ENCODE data around the gene ZNF439. TPM values are rescaled to one million over a fixed set of nuclear protein-coding genes. Genes with fewer than 3 reads are reported as not detected.
"Not testable (repeated sequence)": the region's sequence is repeated elsewhere in the genome, so short reads cannot be mapped to it uniquely, and the experiment has no call there.

Gene ZNF439
- total RNA-seq, 1 donor from 2014 or later: 6.6 TPM

- Mint-ChIP-seq H3K9me3 (peaks cover 23% of the 10 kb centered on the region), H3K36me3 (ENCODE audit: low read depth) (peaks cover 48% of the 10 kb centered on the region), H3K27ac (ENCODE audit: unreplicated experiment) (no peak overlapping the region), H3K27me3 (ENCODE audit: low read depth) (no peaks in the 10 kb centered on the region), H3K4me3 (no peak overlapping the region), H3K4me1 (no peaks in the 10 kb centered on the region)
- no peak for TF ChIP-seq CTCF (conservative IDR thresholded peaks at IDR 0.05)
- DNase-seq (ENCODE audit: low read depth, low spot score): no peak
These were observed 12.2 kb downstream of the ZNF439 start for GRCh38 chr19:11860721-11861120.

DNA sequence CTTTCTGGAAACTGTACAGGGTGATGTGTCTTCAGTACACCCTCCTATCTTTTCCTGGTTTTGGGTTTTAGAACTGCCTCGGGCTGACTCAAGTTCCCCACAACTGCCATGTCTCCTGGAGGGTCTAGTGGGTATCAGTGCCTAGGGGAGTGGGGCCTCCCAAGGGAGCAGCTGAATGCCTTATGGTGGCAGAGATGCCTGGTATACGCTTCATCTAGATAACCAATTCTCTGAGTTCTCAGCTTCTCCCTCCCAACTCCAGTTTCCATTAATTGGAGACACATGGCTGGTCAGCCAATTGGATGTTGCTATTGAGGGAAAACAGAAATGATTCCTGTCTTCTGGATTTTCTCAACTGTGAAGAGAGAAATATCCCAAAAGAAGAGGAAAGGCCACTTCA lies 12.8 kb downstream of the ZNF439 start:
- no peaks in the 10 kb centered on the region for H3K27me3 Mint-ChIP-seq (ENCODE audit: low read depth)
- H3K9me3 Mint-ChIP-seq: peaks cover 26% of the 10 kb centered on the region
- H3K27ac Mint-ChIP-seq (ENCODE audit: unreplicated experiment): no peak overlapping the region
- H3K4me1 Mint-ChIP-seq: no peaks in the 10 kb centered on the region
- no peak for DNase-seq (ENCODE audit: low read depth, low spot score)
- no peak for TF ChIP-seq CTCF (conservative IDR thresholded peaks at IDR 0.05)
- peaks cover 48% of the 10 kb centered on the region for H3K36me3 Mint-ChIP-seq (ENCODE audit: low read depth)
- H3K4me3 Mint-ChIP-seq: no peak overlapping the region

DNA sequence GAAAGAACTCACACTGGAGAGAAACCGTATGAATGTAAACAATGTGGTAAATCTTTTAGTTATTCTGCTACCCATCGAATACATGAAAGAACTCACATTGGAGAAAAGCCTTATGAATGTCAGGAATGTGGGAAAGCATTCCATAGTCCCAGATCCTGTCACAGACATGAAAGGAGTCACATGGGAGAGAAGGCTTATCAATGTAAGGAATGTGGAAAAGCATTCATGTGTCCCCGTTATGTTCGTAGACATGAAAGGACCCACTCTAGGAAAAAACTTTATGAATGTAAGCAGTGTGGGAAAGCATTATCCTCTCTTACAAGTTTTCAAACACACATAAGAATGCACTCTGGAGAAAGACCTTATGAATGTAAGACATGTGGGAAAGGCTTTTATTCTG lies 19.2 kb downstream of the ZNF439 start:
- Mint-ChIP-seq H3K9me3 (peaks cover 40% of the 10 kb centered on the region), H3K36me3 (ENCODE audit: low read depth) (peaks cover 63% of the 10 kb centered on the region)
- H3K4me3 Mint-ChIP-seq; DNase-seq (ENCODE audit: low read depth, low spot score); H3K27me3 Mint-ChIP-seq (ENCODE audit: low read depth); H3K4me1 Mint-ChIP-seq; H3K27ac Mint-ChIP-seq (ENCODE audit: unreplicated experiment): not testable (repeated sequence)

DNA sequence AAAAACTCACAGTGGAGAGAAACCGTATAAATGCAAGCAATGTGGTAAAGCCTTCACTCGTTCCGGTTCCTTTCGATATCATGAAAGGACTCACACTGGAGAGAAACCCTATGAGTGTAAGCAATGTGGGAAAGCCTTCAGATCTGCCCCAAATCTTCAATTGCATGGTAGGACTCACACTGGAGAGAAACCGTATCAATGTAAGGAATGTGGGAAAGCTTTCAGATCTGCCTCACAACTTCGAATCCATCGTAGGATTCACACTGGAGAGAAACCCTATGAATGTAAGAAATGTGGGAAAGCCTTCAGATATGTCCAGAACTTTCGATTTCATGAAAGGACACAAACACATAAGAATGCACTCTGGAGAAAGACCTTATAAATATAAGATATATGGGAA lies 19.7 kb downstream of the ZNF439 start:
- TF ChIP-seq CTCF (conservative IDR thresholded peaks at IDR 0.05): no peak
- H3K36me3 Mint-ChIP-seq (ENCODE audit: low read depth): peaks cover 61% of the 10 kb centered on the region
- H3K4me3 Mint-ChIP-seq: no peak overlapping the region

GRCh38 chr19:11872624-11873023 lies 24.1 kb downstream of the ZNF439 start:
- Mint-ChIP-seq H3K4me1 (no peaks in the 10 kb centered on the region), H3K27me3 (ENCODE audit: low read depth) (peaks cover 4% of the 10 kb centered on the region), H3K9me3 (peaks cover 21% of the 10 kb centered on the region), H3K4me3 (no peak overlapping the region), H3K27ac (ENCODE audit: unreplicated experiment) (no peak overlapping the region), H3K36me3 (ENCODE audit: low read depth) (peaks cover 34% of the 10 kb centered on the region)
- no peak for TF ChIP-seq CTCF (conservative IDR thresholded peaks at IDR 0.05)
- no peak for DNase-seq (ENCODE audit: low read depth, low spot score)

More for the DNA sequence above, 19.7 kb downstream of the ZNF439 start:
- Mint-ChIP-seq H3K27ac (ENCODE audit: unreplicated experiment) (no peak overlapping the region), H3K9me3 (peaks cover 38% of the 10 kb centered on the region), H3K27me3 (ENCODE audit: low read depth) (no peaks in the 10 kb centered on the region), H3K4me1 (no peaks in the 10 kb centered on the region)
- DNase-seq (ENCODE audit: low read depth, low spot score): no peak

DNA sequence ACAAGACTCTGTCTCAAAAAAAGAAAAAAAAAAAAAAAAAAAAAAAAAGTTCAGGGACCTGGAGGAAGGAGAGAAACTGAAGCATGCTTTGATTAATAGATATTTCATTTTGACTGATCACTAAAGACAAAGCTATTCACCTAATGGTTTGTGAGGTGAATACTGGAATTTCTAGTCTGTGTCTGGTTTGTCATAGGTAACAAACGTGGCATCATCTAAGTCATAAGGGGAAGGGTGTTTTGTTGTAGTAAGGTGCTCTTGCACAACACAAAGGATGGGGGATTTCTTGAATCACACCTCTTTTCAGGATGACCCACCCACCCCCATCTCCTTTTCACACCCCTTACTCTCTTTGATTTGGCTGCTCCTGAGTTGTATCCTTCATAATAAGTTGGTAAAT lies 25.2 kb downstream of the ZNF439 start:
- peaks cover 14% of the 10 kb centered on the region for H3K9me3 Mint-ChIP-seq
- H3K4me1 Mint-ChIP-seq: no peaks in the 10 kb centered on the region
- TF ChIP-seq CTCF (conservative IDR thresholded peaks at IDR 0.05): no peak
- no peak for DNase-seq (ENCODE audit: low read depth, low spot score)
- H3K27me3 Mint-ChIP-seq (ENCODE audit: low read depth): peaks cover 4% of the 10 kb centered on the region
- H3K4me3 Mint-ChIP-seq: no peak overlapping the region
- H3K36me3 Mint-ChIP-seq (ENCODE audit: low read depth): peaks cover 23% of the 10 kb centered on the region
- H3K27ac Mint-ChIP-seq (ENCODE audit: unreplicated experiment): no peak overlapping the region
